ENCODE results near the gene UBE2J2. TPM values are rescaled to one million over a fixed set of nuclear protein-coding genes. Genes with fewer than 3 reads are reported as not detected.

The UBE2J2 gene
- total and polyA plus RNA-seq, 2 of the 4 experiments (the other 2 are of a cell fraction) = 20.6 to 67.5 TPM

- 87% methylated on average over 3 of the region's 26 CpGs; no CpG with 5 or more reads in 1 of the 2 experiments for WGBS, 2 experiments (ENCODE audit: extremely low coverage in 2 of 2, insufficient read length in 1 of 2)
- H3K23ac ChIP-seq (ENCODE audit: low read depth, low read length) = no peak overlapping the region
- H2BK5ac ChIP-seq (ENCODE audit: low read depth, low read length, poor library complexity, severe bottlenecking) = no peak overlapping the region
- dilution Hi-C loops (cut with HindIII; ENCODE audit: low sequenced_read_pairs, unreplicated experiment) = no loop called here
- no peak overlapping the region for H3K27ac ChIP-seq (ENCODE audit: insufficient read depth, low read length)
- H2AFZ ChIP-seq (replicated peaks; ENCODE audit: low read length, poor library complexity) = no peak overlapping the region
- no peak overlapping the region for H3K14ac ChIP-seq (replicated peaks; ENCODE audit: low read depth, low read length)
- ChIA-PET POLR2A (ENCODE audit: unreplicated experiment) (no interaction called here), CTCF (no interaction called here)
- H3K4me1 ChIP-seq (ENCODE audit: control insufficient read depth, insufficient read depth, low read length) = peaks cover 8% of the 10 kb centered on the region; the same call in 1 of the 2 replicates
- H3K18ac ChIP-seq (ENCODE audit: low read depth, low read length) = no peak overlapping the region
- H3K9me3 ChIP-seq (ENCODE audit: control insufficient read depth, insufficient read depth, low read length) = no peaks in the 10 kb centered on the region
- no peak overlapping the region for H4K91ac ChIP-seq (ENCODE audit: insufficient read depth, low read depth, low read length)
- H2AK5ac ChIP-seq (ENCODE audit: low read depth, low read length) = no peak overlapping the region
- peaks cover 16 to 58% of the 10 kb centered on the region in 2 experiments for H3K79me1 ChIP-seq (ENCODE audit: low read depth in 1 of 2, low read length in 2 of 2)
- no peaks in the 10 kb centered on the region for H3K27me3 ChIP-seq (ENCODE audit: control insufficient read depth, insufficient read depth, low read length)
- no peak for TF ChIP-seq SMC3 (IDR thresholded peaks at IDR 0.05; ENCODE audit: low read depth, low read length)
- no peak for TF ChIP-seq FOS (IDR thresholded peaks at IDR 0.05; ENCODE audit: low read depth, low read length)
- no peak for TF ChIP-seq BHLHE40 (IDR thresholded peaks at IDR 0.05; ENCODE audit: low read depth, low read length)
- no peak for TF ChIP-seq RCOR1 (IDR thresholded peaks at IDR 0.05; ENCODE audit: insufficient replicate concordance, low read length)
- TF ChIP-seq RFX5 (IDR thresholded peaks at IDR 0.05; ENCODE audit: low read depth, low read length) = no peak
- TF ChIP-seq POLR2A (IDR thresholded peaks at IDR 0.05; ENCODE audit: low read depth, low read length) = no peak
- TF ChIP-seq MAZ (IDR thresholded peaks at IDR 0.05; ENCODE audit: borderline replicate concordance, low read depth, low read length) = no peak
- TF ChIP-seq RAD21 (IDR thresholded peaks at IDR 0.05; ENCODE audit: low read length) = no peak
- H2BK15ac ChIP-seq (ENCODE audit: low read depth, low read length) = no peak overlapping the region
- H4K5ac ChIP-seq (ENCODE audit: low read depth, low read length) = no peak overlapping the region
- no peak overlapping the region for H3K56ac ChIP-seq (ENCODE audit: extremely low read depth, insufficient read depth, low read length)
- no peak overlapping the region for H3K9ac ChIP-seq (ENCODE audit: low read depth, low read length)
- no peak overlapping the region for H3K4me2 ChIP-seq (ENCODE audit: low read depth, low read length)
- no peak for ATAC-seq (ENCODE audit: low read depth)
- BruUV-seq (replicated peaks) = no TSS peak
- intact Hi-C loops (cut with micrococcal nuclease) = no loop called here
- no peak overlapping the region for H2AK9ac ChIP-seq (replicated peaks; ENCODE audit: low read depth, low read length, poor library complexity)
- no peak overlapping the region for H3K4me3 ChIP-seq (ENCODE audit: insufficient read depth, low read depth, low read length)
- no peak overlapping the region for H3K4ac ChIP-seq (ENCODE audit: low read depth, low read length)
- peaks cover 4% of the 10 kb centered on the region for H3K9me1 ChIP-seq (ENCODE audit: insufficient read depth, low read length)
- no peak overlapping the region for H4K8ac ChIP-seq (ENCODE audit: low read depth in 2 of 2, low read length in 2 of 2)
- no peak overlapping the region for H2BK120ac ChIP-seq (ENCODE audit: low read depth, low read length)
- in situ Hi-C loops (cut with MboI; ENCODE audit: low sequenced_read_pairs) = no loop called here
- H3K36me3 ChIP-seq (ENCODE audit: control insufficient read depth, insufficient read depth, low read length) = peaks cover 70% of the 10 kb centered on the region
- DNase-seq = no peak
- H2BK20ac ChIP-seq (ENCODE audit: low read depth, low read length) = no peak overlapping the region
- H4K20me1 ChIP-seq (ENCODE audit: insufficient read depth, low read length) = peaks cover 64% of the 10 kb centered on the region
Measured at GRCh38 chr1:1315435-1315954, 41.8 kb upstream of the UBE2J2 start.

Measured in IMR-90 (cell line).